ENCODE measurements around the gene VANGL2. TPM values are rescaled to one million over a fixed set of nuclear protein-coding genes. Genes with fewer than 3 reads are reported as not detected.

Gene VANGL2
- total RNA-seq, 4 donors from 2014 or later, result 0.26 to 1.2 (median 0.78) TPM; not detected in 1

GRCh38 chr1:160401487-160401805 lies 1.1 kb downstream of the VANGL2 start:
- H3K4me1 ChIP-seq, result peaks cover 0 to 6% of the 10 kb centered on the region in 2 donors
- no peaks in the 10 kb centered on the region for H3K9me3 ChIP-seq
- in situ Hi-C loops (cut with MboI; ENCODE audit: low sequenced_read_pairs in 4 of 4), result no loop called here
- intact Hi-C loops (cut with DNase I; ENCODE audit: low total_unique reads), result no loop called here
- ATAC-seq (no peak), DNase-seq (no peak)
- H3K4me3 ChIP-seq, result peak overlapping the region; percentile 59 to 89 (median 70)
- H3K27me3 ChIP-seq, result peaks cover 0 to 8% (median 3%) of the 10 kb centered on the region in 3 donors
- no peak for TF ChIP-seq POLR2A (IDR thresholded peaks at IDR 0.05)
- TF ChIP-seq, protein P1, sequence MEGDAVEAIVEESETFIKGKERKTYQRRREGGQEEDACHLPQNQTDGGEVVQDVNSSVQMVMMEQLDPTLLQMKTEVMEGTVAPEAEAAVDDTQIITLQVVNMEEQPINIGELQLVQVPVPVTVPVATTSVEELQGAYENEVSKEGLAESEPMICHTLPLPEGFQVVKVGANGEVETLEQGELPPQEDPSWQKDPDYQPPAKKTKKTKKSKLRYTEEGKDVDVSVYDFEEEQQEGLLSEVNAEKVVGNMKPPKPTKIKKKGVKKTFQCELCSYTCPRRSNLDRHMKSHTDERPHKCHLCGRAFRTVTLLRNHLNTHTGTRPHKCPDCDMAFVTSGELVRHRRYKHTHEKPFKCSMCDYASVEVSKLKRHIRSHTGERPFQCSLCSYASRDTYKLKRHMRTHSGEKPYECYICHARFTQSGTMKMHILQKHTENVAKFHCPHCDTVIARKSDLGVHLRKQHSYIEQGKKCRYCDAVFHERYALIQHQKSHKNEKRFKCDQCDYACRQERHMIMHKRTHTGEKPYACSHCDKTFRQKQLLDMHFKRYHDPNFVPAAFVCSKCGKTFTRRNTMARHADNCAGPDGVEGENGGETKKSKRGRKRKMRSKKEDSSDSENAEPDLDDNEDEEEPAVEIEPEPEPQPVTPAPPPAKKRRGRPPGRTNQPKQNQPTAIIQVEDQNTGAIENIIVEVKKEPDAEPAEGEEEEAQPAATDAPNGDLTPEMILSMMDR (IDR thresholded peaks at IDR 0.05 in 4 of 5, conservative IDR thresholded peaks at IDR 0.05 in 1 of 5), result no peak
- no peaks in the 10 kb centered on the region for H3K36me3 ChIP-seq
- no peak overlapping the region for H3K27ac ChIP-seq

DNA sequence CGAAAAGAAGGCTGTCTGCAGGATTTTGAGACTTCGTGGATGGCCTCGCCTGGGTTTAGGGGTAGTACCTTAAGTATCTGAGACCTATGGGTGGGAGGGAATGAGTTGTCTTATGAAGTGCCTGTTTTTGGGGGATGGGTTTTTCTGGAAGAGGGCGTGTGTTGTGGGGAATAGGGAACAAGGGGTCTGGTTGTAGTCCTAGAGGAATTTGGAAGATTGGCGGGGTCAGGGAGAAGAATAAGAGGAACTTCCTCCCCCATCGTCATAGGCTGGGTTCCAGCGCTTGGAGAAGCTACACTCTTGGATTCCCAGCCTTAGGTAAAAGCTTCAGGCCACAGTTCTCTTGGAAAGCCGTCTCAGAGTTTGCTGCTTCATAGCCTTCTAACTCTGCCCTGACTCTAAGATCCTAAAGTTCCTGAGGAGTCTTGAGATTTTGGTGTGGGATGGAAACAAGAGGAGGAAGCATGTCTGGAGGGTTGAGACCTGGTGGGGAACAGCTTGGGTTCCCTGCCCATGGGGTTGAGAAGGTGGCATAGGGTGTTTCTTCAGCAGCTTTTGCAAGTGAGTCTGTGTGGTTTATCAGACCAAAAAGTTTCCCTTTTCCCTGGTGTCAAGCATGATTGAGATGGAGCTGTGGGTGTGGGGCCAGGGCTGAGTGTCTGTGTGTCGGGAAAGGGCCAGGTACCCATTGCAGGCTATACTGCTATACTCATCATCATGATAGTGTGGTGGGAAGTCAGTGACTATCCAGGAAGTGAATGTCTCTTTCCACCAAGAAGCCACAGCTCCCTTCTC lies 1.8 kb downstream of the VANGL2 start:
- ATAC-seq (no peak), DNase-seq (no peak)
- intact Hi-C loops (cut with DNase I; ENCODE audit: low total_unique reads), result no loop called here
- Histone ChIP-seq H3K4me1 (peaks cover 0 to 6% of the 10 kb centered on the region in 2 donors), H3K9me3 (no peaks in the 10 kb centered on the region), H3K27ac (no peak overlapping the region), H3K36me3 (no peaks in the 10 kb centered on the region), H3K4me3 (no peak overlapping the region), H3K27me3 (peaks cover 0 to 8% (median 3%) of the 10 kb centered on the region in 3 donors)
- in situ Hi-C loops (cut with MboI; ENCODE audit: low sequenced_read_pairs in 4 of 4), result no loop called here
- TF ChIP-seq, protein P1 (IDR thresholded peaks at IDR 0.05 in 4 of 5, conservative IDR thresholded peaks at IDR 0.05 in 1 of 5), result no peak
- no peak for TF ChIP-seq POLR2A (IDR thresholded peaks at IDR 0.05)

DNA sequence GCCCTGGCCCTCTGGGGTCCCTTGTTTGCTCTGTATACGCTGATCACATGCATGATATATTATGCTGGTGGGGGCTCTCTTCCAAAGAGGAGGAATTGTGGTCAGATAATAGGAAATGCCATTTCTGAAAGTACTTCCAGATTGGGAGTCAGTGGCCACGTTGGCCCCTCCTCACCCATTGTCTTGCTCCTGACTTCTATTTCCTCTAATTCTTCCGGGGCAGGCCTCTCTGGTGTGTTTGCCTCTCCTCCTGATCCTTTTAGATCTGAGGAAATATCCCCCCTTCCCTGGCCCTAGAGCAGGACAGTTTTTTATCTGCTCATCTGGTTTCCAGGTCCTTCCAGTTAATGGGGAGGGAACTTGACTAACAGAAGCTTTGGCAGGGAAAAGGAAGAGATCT lies 2.9 kb downstream of the VANGL2 start:
- H3K36me3 ChIP-seq, result no peaks in the 10 kb centered on the region
- peaks cover 0 to 8% (median 3%) of the 10 kb centered on the region in 3 donors for H3K27me3 ChIP-seq
- H3K27ac ChIP-seq, result no peak overlapping the region
- in situ Hi-C loops (cut with MboI; ENCODE audit: low sequenced_read_pairs in 4 of 4), result no loop called here
- intact Hi-C loops (cut with DNase I; ENCODE audit: low total_unique reads), result no loop called here
- H3K9me3 ChIP-seq, result no peaks in the 10 kb centered on the region
- no peak for DNase-seq
- ATAC-seq, result no peak
- H3K4me1 ChIP-seq, result peaks cover 0 to 6% of the 10 kb centered on the region in 2 donors
- TF ChIP-seq, protein P1 (IDR thresholded peaks at IDR 0.05 in 4 of 5, conservative IDR thresholded peaks at IDR 0.05 in 1 of 5), result no peak
- no peak for TF ChIP-seq POLR2A (IDR thresholded peaks at IDR 0.05)
- H3K4me3 ChIP-seq, result no peak overlapping the region

- DNase-seq (no peak), ATAC-seq (no peak)
- in situ Hi-C loops (cut with MboI; ENCODE audit: low sequenced_read_pairs in 4 of 4) (no loop called here), intact Hi-C loops (cut with DNase I; ENCODE audit: low total_unique reads) (no loop called here)
- H3K27me3 ChIP-seq, result peaks cover 0 to 8% (median 3%) of the 10 kb centered on the region in 3 donors
- TF ChIP-seq, protein P1 (IDR thresholded peaks at IDR 0.05 in 4 of 5, conservative IDR thresholded peaks at IDR 0.05 in 1 of 5), result no peak
- TF ChIP-seq POLR2A (IDR thresholded peaks at IDR 0.05), result no peak
- no peaks in the 10 kb centered on the region for H3K36me3 ChIP-seq
- H3K4me1 ChIP-seq, result peaks cover 0 to 6% of the 10 kb centered on the region in 2 donors
- no peaks in the 10 kb centered on the region for H3K9me3 ChIP-seq
- no peak overlapping the region for H3K27ac ChIP-seq
- H3K4me3 ChIP-seq, result no peak overlapping the region
These were observed 3.7 kb downstream of the VANGL2 start for GRCh38 chr1:160404094-160404493.

Measured in gastrocnemius medialis (tissue), 4 donors.